Muscle of leg (tissue), 11 donors: ENCODE measurements around the gene PEX11A. TPM values are rescaled to one million over a fixed set of nuclear protein-coding genes. Genes with fewer than 3 reads are reported as not detected.

Source experiments
- DNase-seq: peaks from one replicate; pipeline ENCODE4 v3.0.0; 2013
- H3K27ac ChIP-seq: one replicate; pipeline ENCODE4 v1.5.1; 2013; ENCODE audit warnings: mild to moderate bottlenecking, low read length, control low read depth
- H3K27me3 ChIP-seq: one replicate; pipeline ENCODE4 v1.6.1; 2013; ENCODE audit warnings: low read length; ENCODE audit not compliant: control insufficient read depth, insufficient read depth
- H3K36me3 ChIP-seq: one replicate; pipeline ENCODE4 v1.6.1; 2013; ENCODE audit warnings: low read length; ENCODE audit not compliant: control insufficient read depth, insufficient read depth
- H3K4me1 ChIP-seq: one replicate; pipeline ENCODE4 v1.6.1; 2013; ENCODE audit warnings: low read length; ENCODE audit not compliant: control insufficient read depth, insufficient read depth
- H3K4me3 ChIP-seq: one replicate; pipeline ENCODE4 v1.5.1; 2013; ENCODE audit warnings: low read length, control low read depth
- H3K9me3 ChIP-seq: replicated peaks from 2 replicates; pipeline ENCODE4 v1.6.1; 2013; ENCODE audit warnings: low read depth, low read length; ENCODE audit not compliant: control insufficient read depth
- WGBS: methylation state at CpG from one replicate; pipeline ENCODE4 v1.1.5; 2013; ENCODE audit warnings: missing lambda C conversion rate; ENCODE audit not compliant: insufficient coverage; 5-methylcytosine and 5-hydroxymethylcytosine counted together
- polyA plus RNA-seq, 8 donors: library from polyadenylated mRNA; unstranded; fragments of 120-200 nt; gene quantifications; one replicate each; pipeline versions ENCODE4 v1.2.1 to v1.2.3, GENCODE V29; 2013; ENCODE audit warnings: inconsistent platforms in 1 of 8, low replicate concordance in 1 of 8; ENCODE audit not compliant: insufficient read length in 8 of 8, insufficient read depth in 1 of 8
- total RNA-seq: library from RNA; stranded (reverse); fragments of 120-200 nt; gene quantifications from one replicate; pipeline ENCODE4 v1.2.4, GENCODE V29; 2013

Gene PEX11A
- total and polyA plus RNA-seq, 9 donors, result 4.7 to 7.1 (median 5.5) TPM

GRCh38 chr15:89648106-89649012 lies 42.2 kb downstream of the PEX11A start:
- H3K27me3 ChIP-seq, result no peaks in the 10 kb centered on the region
- H3K4me1 ChIP-seq, result peaks cover 6% of the 10 kb centered on the region
- no peak overlapping the region for H3K27ac ChIP-seq
- DNase-seq, result no peak
- H3K4me3 ChIP-seq, result no peak overlapping the region
- no peaks in the 10 kb centered on the region for H3K9me3 ChIP-seq
- H3K36me3 ChIP-seq, result peaks cover 39% of the 10 kb centered on the region
- 71% methylated on average over 99 of the region's 102 CpGs for WGBS

- peaks cover 33% of the 10 kb centered on the region for H3K36me3 ChIP-seq
- no peak overlapping the region for H3K27ac ChIP-seq
- H3K4me1 ChIP-seq, result peaks cover 8% of the 10 kb centered on the region
- H3K9me3 ChIP-seq, result no peaks in the 10 kb centered on the region
- no peak overlapping the region for H3K4me3 ChIP-seq
- 38% methylated on average over 19 of the region's 25 CpGs for WGBS
- peak; percentile 62 for DNase-seq
- no peaks in the 10 kb centered on the region for H3K27me3 ChIP-seq
These were observed 43.2 kb downstream of the PEX11A start for GRCh38 chr15:89647191-89647851.

- Histone ChIP-seq H3K27me3 (no peaks in the 10 kb centered on the region), H3K4me1 (peaks cover 12% of the 10 kb centered on the region), H3K9me3 (no peaks in the 10 kb centered on the region), H3K4me3 (no peak overlapping the region), H3K27ac (no peak overlapping the region), H3K36me3 (peaks cover 39% of the 10 kb centered on the region)
- DNase-seq, result no peak
- WGBS, result 84% methylated on average over 16 of the region's 22 CpGs
These were observed 44.0 kb downstream of the PEX11A start for GRCh38 chr15:89646416-89647141.

GRCh38 chr15:89645680-89646079 lies 44.9 kb downstream of the PEX11A start:
- no peak for DNase-seq
- Histone ChIP-seq H3K9me3 (no peaks in the 10 kb centered on the region), H3K4me3 (no peak overlapping the region), H3K27ac (no peak overlapping the region), H3K27me3 (no peaks in the 10 kb centered on the region), H3K36me3 (peaks cover 44% of the 10 kb centered on the region), H3K4me1 (peaks cover 12% of the 10 kb centered on the region)
- 96% methylated on average over 8 of the region's 8 CpGs for WGBS

GRCh38 chr15:89642106-89642505 lies 48.4 kb downstream of the PEX11A start:
- Histone ChIP-seq H3K36me3 (peaks cover 32% of the 10 kb centered on the region), H3K9me3 (no peaks in the 10 kb centered on the region), H3K4me3 (no peak overlapping the region), H3K4me1 (peaks cover 10% of the 10 kb centered on the region), H3K27me3 (no peaks in the 10 kb centered on the region), H3K27ac (no peak overlapping the region)
- DNase-seq, result peak; percentile 37
- 82% methylated on average over 16 of the region's 16 CpGs for WGBS

DNA sequence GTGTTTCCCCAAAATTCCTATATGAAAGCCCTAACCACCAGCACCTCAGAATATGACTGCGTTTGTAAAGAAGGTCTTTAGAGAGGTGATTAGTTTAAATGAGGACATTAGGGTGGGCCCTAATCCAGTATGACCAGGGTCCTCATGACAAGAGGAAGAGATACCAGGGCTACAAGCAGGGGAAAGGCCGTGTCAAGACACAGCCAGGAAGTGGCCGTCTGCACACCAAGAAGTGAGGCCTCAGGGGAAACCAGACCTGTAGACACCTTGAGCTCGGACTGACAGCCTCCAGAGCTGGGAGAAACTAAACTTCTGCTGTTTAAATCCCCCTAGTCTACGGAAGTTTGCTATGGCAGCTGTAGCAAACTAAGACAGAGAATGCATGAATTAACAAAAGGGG lies 49.5 kb downstream of the PEX11A start:
- peaks cover 10% of the 10 kb centered on the region for H3K4me1 ChIP-seq
- H3K27ac ChIP-seq, result no peak overlapping the region
- no peaks in the 10 kb centered on the region for H3K9me3 ChIP-seq
- no peak overlapping the region for H3K4me3 ChIP-seq
- no peak for DNase-seq
- H3K36me3 ChIP-seq, result peaks cover 27% of the 10 kb centered on the region
- WGBS, result 78% methylated on average over 5 of the region's 5 CpGs
- H3K27me3 ChIP-seq, result no peaks in the 10 kb centered on the region

GRCh38 chr15:89640245-89640644 lies 50.3 kb downstream of the PEX11A start:
- H3K27ac ChIP-seq, result no peak overlapping the region
- H3K27me3 ChIP-seq, result no peaks in the 10 kb centered on the region
- no peak for DNase-seq
- no peak overlapping the region for H3K4me3 ChIP-seq
- WGBS, result 100% methylated on average over 3 of the region's 5 CpGs
- H3K9me3 ChIP-seq, result no peaks in the 10 kb centered on the region
- H3K36me3 ChIP-seq, result peaks cover 21% of the 10 kb centered on the region
- peaks cover 10% of the 10 kb centered on the region for H3K4me1 ChIP-seq

DNA sequence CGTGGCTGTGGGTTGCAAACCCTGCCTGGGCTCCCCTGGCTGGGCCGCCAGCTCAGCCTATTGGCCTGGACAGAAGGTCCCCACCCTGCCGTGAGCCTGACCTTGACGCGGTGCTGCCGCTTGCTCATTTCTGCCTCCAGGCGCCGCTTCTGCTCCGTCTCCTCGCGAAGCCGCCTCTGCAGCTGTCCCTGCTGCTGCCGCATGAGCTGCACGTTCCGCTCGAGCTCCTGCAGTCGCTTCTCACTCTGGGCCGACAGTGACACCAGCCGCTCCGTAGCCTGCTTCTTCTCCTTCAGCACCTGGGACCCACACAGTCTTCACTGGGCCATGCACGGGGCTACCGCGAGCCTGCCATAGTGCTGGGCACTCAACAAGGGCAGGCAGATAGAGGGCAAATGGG lies 57.0 kb downstream of the PEX11A start:
- H3K4me1 ChIP-seq, result no peaks in the 10 kb centered on the region
- no peak overlapping the region for H3K27ac ChIP-seq
- 94% methylated on average over 20 of the region's 23 CpGs for WGBS
- peaks cover 51% of the 10 kb centered on the region for H3K36me3 ChIP-seq
- H3K4me3 ChIP-seq, result no peak overlapping the region
- no peaks in the 10 kb centered on the region for H3K27me3 ChIP-seq
- H3K9me3 ChIP-seq, result peaks cover 2% of the 10 kb centered on the region
- no peak for DNase-seq

DNA sequence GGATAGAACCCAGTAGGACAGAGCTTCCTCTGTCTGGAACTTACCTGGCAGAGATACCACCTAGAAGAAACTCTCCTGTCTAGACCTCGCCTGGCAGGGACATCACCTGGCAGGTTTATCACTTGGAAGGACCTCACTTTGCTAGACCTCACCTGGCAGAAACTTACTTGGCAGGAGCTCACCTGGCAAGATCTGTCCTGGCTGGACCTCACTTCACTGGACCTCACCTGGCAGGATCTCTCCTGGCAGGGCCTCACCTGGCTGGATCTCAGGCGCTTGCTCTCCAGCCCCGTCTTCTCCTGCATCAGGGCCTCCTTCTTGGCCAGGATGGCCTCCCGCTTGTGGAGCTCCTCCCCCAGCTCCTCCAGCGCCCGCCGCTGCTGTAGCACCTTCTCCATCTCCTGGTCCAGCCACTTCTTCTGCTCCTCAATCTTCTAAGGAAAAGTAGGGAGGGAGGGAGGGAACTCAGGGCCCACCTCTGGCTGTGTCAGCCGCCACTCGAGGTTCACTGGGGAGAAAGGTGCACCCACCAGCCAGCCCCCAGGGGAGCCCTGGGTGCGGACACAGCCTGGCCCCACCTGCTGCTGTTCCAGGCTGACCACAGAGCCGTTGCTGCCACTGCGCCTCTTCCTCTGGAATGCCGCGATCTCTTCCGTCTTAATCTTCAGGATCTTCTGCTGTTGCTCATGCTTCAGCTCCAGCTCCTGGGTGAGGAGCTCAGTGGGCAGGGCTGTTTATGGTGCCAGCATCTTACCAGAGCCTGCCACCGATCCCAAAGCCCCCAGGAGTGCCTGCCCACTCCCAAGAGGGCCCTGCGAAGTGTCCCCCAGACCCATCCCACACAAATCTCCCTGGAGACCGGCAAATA lies 57.8 kb downstream of the PEX11A start:
- no peaks in the 10 kb centered on the region for H3K27me3 ChIP-seq
- H3K27ac ChIP-seq, result no peak overlapping the region
- no peaks in the 10 kb centered on the region for H3K4me1 ChIP-seq
- DNase-seq, result no peak
- peaks cover 2% of the 10 kb centered on the region for H3K9me3 ChIP-seq
- 98% methylated on average over 11 of the region's 18 CpGs for WGBS
- peaks cover 58% of the 10 kb centered on the region for H3K36me3 ChIP-seq
- no peak overlapping the region for H3K4me3 ChIP-seq
